Ishikawa (cell line): ENCODE measurements around the gene ICAM1.

Source experiments
- CEBPB ChIP-seq: IDR thresholded peaks from 2 replicates; pipeline ENCODE4 v1.6.1; 2012
- CREB1 ChIP-seq: IDR thresholded peaks from 2 replicates; pipeline ENCODE4 v1.6.1; 2012; ENCODE audit warnings: low read depth
- EGR1 ChIP-seq: IDR thresholded peaks from 2 replicates; pipeline ENCODE4 v1.6.1; 2012
- EP300 ChIP-seq: IDR thresholded peaks from 2 replicates; pipeline ENCODE4 v1.6.1; 2012; ENCODE audit warnings: borderline replicate concordance
- FOXM1 ChIP-seq: IDR thresholded peaks from 2 replicates; pipeline ENCODE4 v1.6.1; 2012; ENCODE audit warnings: low read depth, borderline replicate concordance
- NFIC ChIP-seq: IDR thresholded peaks from 2 replicates; pipeline ENCODE4 v1.6.1; 2012
- RAD21 ChIP-seq: IDR thresholded peaks from 2 replicates; pipeline ENCODE4 v1.6.1; 2012; ENCODE audit warnings: low read depth
- TAF1 ChIP-seq: IDR thresholded peaks from 2 replicates; pipeline ENCODE4 v1.6.1; 2012; ENCODE audit warnings: low read depth, mild to moderate bottlenecking
- TCF12 ChIP-seq: IDR thresholded peaks from 2 replicates; pipeline ENCODE4 v1.6.1; 2012; ENCODE audit warnings: low read depth
- TEAD4 ChIP-seq: IDR thresholded peaks from 2 replicates; pipeline ENCODE4 v1.6.1; 2012
- USF1 ChIP-seq: IDR thresholded peaks from 2 replicates; pipeline ENCODE4 v1.6.1; 2012
- YY1 ChIP-seq: IDR thresholded peaks from 2 replicates; pipeline ENCODE4 v1.6.1; 2012; ENCODE audit warnings: low read depth
- ZBTB7A ChIP-seq: IDR thresholded peaks from 2 replicates; pipeline ENCODE4 v1.6.1; 2012; ENCODE audit warnings: low read depth
- TF ChIP-seq, protein P1 (sequence below): IDR thresholded peaks from 2 replicates; pipeline ENCODE4 v1.6.1; 2012
- TF ChIP-seq, protein P2 (sequence below): IDR thresholded peaks from 2 replicates; pipeline ENCODE4 v1.6.1; 2012; ENCODE audit warnings: low read depth, mild to moderate bottlenecking

The ICAM1 gene

DNA sequence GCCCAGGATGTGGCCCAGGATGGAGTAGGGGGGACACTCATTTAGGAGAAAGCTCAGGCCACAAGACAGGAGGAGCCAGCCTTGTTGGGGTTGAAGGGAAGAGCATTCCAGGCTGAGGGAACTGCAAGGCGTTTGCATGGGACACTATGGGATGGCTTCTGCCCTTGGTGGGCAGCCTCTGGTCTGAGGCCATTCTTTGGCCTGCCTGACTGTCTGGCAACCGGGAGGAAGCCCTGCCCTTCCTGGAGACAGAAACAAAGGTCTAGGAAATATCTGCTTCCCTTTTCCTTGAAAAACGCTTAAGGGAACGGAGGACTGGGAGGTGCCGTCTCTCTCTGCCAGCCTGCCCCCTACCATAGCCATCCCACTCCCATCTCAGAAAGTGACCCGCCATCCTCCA lies 2.8 kb upstream of the ICAM1 start:
- TF ChIP-seq TEAD4 (no peak), USF1 (no peak), YY1 (no peak), RAD21 (no peak), TCF12 (no peak), CREB1 (no peak)

DNA sequence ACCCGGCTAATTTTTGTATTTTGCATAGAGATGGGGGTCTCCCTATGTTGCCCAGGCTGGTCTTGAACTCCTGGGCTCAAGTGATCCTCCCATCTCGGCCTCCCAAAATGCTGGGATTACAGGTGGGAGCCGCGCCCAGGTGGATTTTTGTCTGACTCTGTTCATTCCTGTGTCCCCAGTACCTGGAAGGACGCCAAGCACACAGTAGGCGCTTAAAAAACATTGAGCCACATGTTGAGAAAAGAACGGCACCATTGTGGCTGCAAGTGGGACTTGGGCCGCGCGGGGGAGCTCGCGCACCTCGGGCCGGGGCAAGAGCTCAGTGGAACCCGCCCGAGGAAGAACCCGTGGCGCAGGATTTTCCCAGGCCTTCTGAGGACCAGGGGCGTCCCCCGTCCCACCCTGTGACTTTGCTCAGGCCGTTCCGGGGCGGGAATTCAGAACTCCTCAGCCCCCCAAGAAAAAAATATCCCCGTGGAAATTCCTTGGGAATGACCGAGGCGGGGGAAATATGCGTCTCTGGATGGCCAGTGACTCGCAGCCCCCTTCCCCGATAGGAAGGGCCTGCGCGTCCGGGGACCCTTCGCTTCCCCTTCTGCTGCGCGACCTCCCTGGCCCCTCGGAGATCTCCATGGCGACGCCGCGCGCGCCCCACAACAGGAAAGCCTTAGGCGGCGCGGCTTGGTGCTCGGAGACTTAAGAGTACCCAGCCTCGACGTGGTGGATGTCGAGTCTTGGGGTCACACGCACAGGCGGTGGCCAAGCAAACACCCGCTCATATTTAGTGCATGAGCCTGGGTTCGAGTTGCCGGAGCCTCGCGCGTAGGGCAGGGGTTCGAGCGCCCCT lies 1.4 kb upstream of the ICAM1 start:
- TF ChIP-seq YY1 (no peak), RAD21 (peak; percentile 95), NFIC (peak; percentile 72), TCF12 (no peak), CREB1 (no peak), EP300 (no peak), ZBTB7A (peak; percentile 77)
- TF ChIP-seq, protein P1, sequence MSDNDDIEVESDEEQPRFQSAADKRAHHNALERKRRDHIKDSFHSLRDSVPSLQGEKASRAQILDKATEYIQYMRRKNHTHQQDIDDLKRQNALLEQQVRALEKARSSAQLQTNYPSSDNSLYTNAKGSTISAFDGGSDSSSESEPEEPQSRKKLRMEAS, result peak; percentile 19; the same call in 1 of the 2 replicates
- TF ChIP-seq, protein P2, sequence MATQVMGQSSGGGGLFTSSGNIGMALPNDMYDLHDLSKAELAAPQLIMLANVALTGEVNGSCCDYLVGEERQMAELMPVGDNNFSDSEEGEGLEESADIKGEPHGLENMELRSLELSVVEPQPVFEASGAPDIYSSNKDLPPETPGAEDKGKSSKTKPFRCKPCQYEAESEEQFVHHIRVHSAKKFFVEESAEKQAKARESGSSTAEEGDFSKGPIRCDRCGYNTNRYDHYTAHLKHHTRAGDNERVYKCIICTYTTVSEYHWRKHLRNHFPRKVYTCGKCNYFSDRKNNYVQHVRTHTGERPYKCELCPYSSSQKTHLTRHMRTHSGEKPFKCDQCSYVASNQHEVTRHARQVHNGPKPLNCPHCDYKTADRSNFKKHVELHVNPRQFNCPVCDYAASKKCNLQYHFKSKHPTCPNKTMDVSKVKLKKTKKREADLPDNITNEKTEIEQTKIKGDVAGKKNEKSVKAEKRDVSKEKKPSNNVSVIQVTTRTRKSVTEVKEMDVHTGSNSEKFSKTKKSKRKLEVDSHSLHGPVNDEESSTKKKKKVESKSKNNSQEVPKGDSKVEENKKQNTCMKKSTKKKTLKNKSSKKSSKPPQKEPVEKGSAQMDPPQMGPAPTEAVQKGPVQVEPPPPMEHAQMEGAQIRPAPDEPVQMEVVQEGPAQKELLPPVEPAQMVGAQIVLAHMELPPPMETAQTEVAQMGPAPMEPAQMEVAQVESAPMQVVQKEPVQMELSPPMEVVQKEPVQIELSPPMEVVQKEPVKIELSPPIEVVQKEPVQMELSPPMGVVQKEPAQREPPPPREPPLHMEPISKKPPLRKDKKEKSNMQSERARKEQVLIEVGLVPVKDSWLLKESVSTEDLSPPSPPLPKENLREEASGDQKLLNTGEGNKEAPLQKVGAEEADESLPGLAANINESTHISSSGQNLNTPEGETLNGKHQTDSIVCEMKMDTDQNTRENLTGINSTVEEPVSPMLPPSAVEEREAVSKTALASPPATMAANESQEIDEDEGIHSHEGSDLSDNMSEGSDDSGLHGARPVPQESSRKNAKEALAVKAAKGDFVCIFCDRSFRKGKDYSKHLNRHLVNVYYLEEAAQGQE, result no peak

DNA sequence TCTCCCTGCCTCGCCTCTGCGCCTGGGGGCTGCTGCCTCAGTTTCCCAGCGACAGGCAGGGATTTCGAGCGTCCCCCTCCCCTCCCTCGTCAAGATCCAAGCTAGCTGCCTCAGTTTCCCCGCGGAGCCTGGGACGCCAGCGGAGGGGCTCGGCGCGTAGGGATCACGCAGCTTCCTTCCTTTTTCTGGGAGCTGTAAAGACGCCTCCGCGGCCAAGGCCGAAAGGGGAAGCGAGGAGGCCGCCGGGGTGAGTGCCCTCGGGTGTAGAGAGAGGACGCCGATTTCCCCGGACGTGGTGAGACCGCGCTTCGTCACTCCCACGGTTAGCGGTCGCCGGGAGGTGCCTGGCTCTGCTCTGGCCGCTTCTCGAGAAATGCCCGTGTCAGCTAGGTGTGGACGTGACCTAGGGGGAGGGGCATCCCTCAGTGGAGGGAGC lies 722 bp upstream of the ICAM1 start:
- TF ChIP-seq EP300, result no peak
- TF ChIP-seq FOXM1, result no peak
- TF ChIP-seq TAF1, result no peak
- TF ChIP-seq USF1, result no peak
- TF ChIP-seq, protein P1, result no peak
- TF ChIP-seq TCF12, result no peak
- TF ChIP-seq TEAD4, result no peak
- TF ChIP-seq EGR1, result no peak
- no peak for TF ChIP-seq RAD21

DNA sequence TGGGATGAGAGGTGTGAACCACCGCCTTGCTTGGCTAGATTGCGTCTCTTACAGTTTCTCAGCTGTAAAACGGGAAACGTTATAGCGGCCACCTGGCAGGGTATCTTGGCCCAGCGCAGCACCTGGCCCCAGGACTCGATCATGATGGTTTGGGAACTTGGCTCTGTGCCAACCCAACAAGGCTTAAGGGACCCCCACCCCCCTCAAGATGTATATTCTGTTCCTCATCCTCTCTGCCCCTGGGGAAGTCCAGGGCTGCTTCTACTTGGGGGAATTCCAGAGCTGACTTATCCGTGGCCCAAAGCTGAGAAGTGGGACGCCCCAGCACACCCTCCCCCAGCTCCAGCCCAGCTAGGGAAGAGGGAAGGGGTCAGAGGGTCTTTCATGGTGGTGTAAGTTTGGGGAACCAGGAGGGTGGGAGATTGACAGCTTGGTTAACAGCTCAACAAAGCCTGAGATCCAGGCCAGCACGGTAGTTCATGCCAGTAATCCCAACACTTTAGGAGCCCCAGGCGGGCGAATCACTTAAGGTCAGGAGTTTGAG lies 695 bp downstream of the ICAM1 start:
- TF ChIP-seq NFIC, result peak; percentile 74
- no peak for TF ChIP-seq RAD21
- TF ChIP-seq TCF12, result no peak

DNA sequence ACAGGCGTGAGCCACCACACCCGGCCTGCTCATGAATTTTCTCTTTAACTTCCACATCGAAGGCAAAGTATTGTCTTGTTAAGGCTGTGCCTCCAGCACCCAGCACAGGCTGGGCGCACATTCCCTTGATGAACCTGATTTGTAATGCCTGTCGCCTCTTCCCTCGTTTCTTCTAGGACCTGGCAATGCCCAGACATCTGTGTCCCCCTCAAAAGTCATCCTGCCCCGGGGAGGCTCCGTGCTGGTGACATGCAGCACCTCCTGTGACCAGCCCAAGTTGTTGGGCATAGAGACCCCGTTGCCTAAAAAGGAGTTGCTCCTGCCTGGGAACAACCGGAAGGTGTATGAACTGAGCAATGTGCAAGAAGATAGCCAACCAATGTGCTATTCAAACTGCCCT lies 3.7 kb downstream of the ICAM1 start:
- TF ChIP-seq CEBPB, result no peak
- TF ChIP-seq FOXM1, result no peak
- no peak for TF ChIP-seq RAD21
- TF ChIP-seq EP300, result no peak
- no peak for TF ChIP-seq NFIC
- TF ChIP-seq EGR1, result no peak
- TF ChIP-seq CREB1, result no peak
- TF ChIP-seq USF1, result no peak
- TF ChIP-seq TAF1, result no peak
- no peak for TF ChIP-seq TCF12
- TF ChIP-seq YY1, result no peak
- no peak for TF ChIP-seq TEAD4
- TF ChIP-seq, protein P1, result no peak
- TF ChIP-seq, protein P2, result no peak
- TF ChIP-seq ZBTB7A, result no peak
